Measurements from ENCODE around the gene FRMPD4. TPM values are rescaled to one million over a fixed set of nuclear protein-coding genes. Genes with fewer than 3 reads are reported as not detected.

Gene FRMPD4
- total and polyA plus RNA-seq, 10 of the 15 experiments (the other 5 are each of a cell fraction or from before 2014, with no cell fraction given), result not detected

- 17% methylated on average over 5 of the region's 5 CpGs for WGBS (ENCODE audit: insufficient coverage, insufficient replicate concordance, low lambda C conversion rate, missing lambda C conversion rate)
- Histone ChIP-seq H3K79me2 (ENCODE audit: control insufficient read depth, insufficient read depth, low read length) (no peaks in the 10 kb centered on the region), H3K27ac (ENCODE audit: control insufficient read depth, insufficient read depth) (no peak overlapping the region), H3K27me3 (replicated peaks in 1 of 2; ENCODE audit: control insufficient read depth in 2 of 2, insufficient read depth in 2 of 2, low read length in 1 of 2) (peaks cover 0 to 9% of the 10 kb centered on the region in 2 experiments; a peak in 2 of 4 replicates), H4K20me1 (ENCODE audit: control insufficient read depth, insufficient read depth) (no peaks in the 10 kb centered on the region), H3K36me3 (ENCODE audit: control insufficient read depth in 2 of 2, insufficient read depth in 2 of 2, low read length in 1 of 2) (no peaks in the 10 kb centered on the region), H3K9me3 (replicated peaks; ENCODE audit: control insufficient read depth, insufficient read depth, low read length) (no peaks in the 10 kb centered on the region), H3K4me2 (ENCODE audit: control insufficient read depth, insufficient read depth) (no peak overlapping the region), H3K4me3 (no peak overlapping the region), H3K4me1 (ENCODE audit: control insufficient read depth, insufficient read depth, low read length) (no peaks in the 10 kb centered on the region), H3K9ac (ENCODE audit: control insufficient read depth, insufficient read depth, low read length) (no peak overlapping the region), H2AFZ (ENCODE audit: control insufficient read depth, low read depth, low read length) (no peak overlapping the region)
- in situ Hi-C loops (cut with MboI), result loop anchor here (5.0 kb wide), 1 partner anchor 1238 kb away; no protein-coding TSS in a partner anchor
- no TSS peak for BruUV-seq (replicated peaks)
- no peak for DNase-seq (ENCODE audit: low read depth, low spot score)
- peak; percentile 85 for ATAC-seq
- intact Hi-C loops (cut with micrococcal nuclease; ENCODE audit: unreplicated experiment), result loop anchor here (2.0 to 10.0 kb wide), 3 partner anchors 68 to 686 kb away; no protein-coding TSS in a partner anchor
- FAIRE-seq, result peak; percentile 76
- POLR2A ChIA-PET, result no interaction called here
- RAD21 ChIA-PET (ENCODE audit: unreplicated experiment), result interaction anchor here (1.1 to 2.2 kb wide), 4 partner anchors 11 to 1014 kb away, joined by 3 to 8 read pairs (median 5); no protein-coding TSS in a partner anchor
- CTCF ChIA-PET, result interaction anchor here (0.6 to 5.9 kb wide), 31 partner anchors 8 to 1239 kb away, joined by 3 to 44 read pairs (median 4); no protein-coding TSS in a partner anchor
- SMC1A ChIA-PET (ENCODE audit: uncharacterized antibody, unreplicated experiment), result interaction anchor here (1.4 to 3.2 kb wide), 6 partner anchors 9 to 1239 kb away, joined by 4 to 11 read pairs (median 6); no protein-coding TSS in a partner anchor
- TF ChIP-seq, protein P1, sequence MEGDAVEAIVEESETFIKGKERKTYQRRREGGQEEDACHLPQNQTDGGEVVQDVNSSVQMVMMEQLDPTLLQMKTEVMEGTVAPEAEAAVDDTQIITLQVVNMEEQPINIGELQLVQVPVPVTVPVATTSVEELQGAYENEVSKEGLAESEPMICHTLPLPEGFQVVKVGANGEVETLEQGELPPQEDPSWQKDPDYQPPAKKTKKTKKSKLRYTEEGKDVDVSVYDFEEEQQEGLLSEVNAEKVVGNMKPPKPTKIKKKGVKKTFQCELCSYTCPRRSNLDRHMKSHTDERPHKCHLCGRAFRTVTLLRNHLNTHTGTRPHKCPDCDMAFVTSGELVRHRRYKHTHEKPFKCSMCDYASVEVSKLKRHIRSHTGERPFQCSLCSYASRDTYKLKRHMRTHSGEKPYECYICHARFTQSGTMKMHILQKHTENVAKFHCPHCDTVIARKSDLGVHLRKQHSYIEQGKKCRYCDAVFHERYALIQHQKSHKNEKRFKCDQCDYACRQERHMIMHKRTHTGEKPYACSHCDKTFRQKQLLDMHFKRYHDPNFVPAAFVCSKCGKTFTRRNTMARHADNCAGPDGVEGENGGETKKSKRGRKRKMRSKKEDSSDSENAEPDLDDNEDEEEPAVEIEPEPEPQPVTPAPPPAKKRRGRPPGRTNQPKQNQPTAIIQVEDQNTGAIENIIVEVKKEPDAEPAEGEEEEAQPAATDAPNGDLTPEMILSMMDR (IDR thresholded peaks at IDR 0.05 in 2 of 3, conservative IDR thresholded peaks at IDR 0.05 in 1 of 3; ENCODE audit: control insufficient read depth in 2 of 3, extremely low read depth in 1 of 3, insufficient read depth in 1 of 3, low read depth in 3 of 3, low read length in 3 of 3), result peak; percentile 25 to 58 (median 56); a peak in 5 of 6 replicates
- TF ChIP-seq RAD21 (IDR thresholded peaks at IDR 0.05; ENCODE audit: insufficient read depth, low read depth, low read length), result peak; percentile 7; the same call in 1 of the 2 replicates
- no peak for TF ChIP-seq NFYA (IDR thresholded peaks at IDR 0.05; ENCODE audit: borderline replicate concordance, low read depth, low read length)
- TF ChIP-seq TCF7 (IDR thresholded peaks at IDR 0.05; ENCODE audit: borderline replicate concordance), result no peak
- no peak for TF ChIP-seq FOXK2 (IDR thresholded peaks at IDR 0.05)
- no peak for TF ChIP-seq RAD51 (IDR thresholded peaks at IDR 0.05)
- TF ChIP-seq ZSCAN29 (IDR thresholded peaks at IDR 0.05), result no peak
- TF ChIP-seq WRNIP1 (IDR thresholded peaks at IDR 0.05; ENCODE audit: borderline replicate concordance, low read depth, low read length), result no peak
- no peak for TF ChIP-seq EZH2 (IDR thresholded peaks at IDR 0.05; ENCODE audit: borderline replicate concordance, control insufficient read depth, low read depth, low read length)
- TF ChIP-seq, protein P2, sequence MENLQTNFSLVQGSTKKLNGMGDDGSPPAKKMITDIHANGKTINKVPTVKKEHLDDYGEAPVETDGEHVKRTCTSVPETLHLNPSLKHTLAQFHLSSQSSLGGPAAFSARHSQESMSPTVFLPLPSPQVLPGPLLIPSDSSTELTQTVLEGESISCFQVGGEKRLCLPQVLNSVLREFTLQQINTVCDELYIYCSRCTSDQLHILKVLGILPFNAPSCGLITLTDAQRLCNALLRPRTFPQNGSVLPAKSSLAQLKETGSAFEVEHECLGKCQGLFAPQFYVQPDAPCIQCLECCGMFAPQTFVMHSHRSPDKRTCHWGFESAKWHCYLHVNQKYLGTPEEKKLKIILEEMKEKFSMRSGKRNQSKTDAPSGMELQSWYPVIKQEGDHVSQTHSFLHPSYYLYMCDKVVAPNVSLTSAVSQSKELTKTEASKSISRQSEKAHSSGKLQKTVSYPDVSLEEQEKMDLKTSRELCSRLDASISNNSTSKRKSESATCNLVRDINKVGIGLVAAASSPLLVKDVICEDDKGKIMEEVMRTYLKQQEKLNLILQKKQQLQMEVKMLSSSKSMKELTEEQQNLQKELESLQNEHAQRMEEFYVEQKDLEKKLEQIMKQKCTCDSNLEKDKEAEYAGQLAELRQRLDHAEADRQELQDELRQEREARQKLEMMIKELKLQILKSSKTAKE (IDR thresholded peaks at IDR 0.05; ENCODE audit: low read depth, poor library complexity, severe bottlenecking), result no peak
- TF ChIP-seq SMC3 (IDR thresholded peaks at IDR 0.05; ENCODE audit: borderline replicate concordance, low read length), result peak; percentile 19; the same call in 1 of the 2 replicates
- no peak for TF ChIP-seq IRF4 (IDR thresholded peaks at IDR 0.05; ENCODE audit: low read depth, low read length)
- no peak for TF ChIP-seq CHD1 (IDR thresholded peaks at IDR 0.05; ENCODE audit: low read depth, low read length)
- TF ChIP-seq, protein P3, sequence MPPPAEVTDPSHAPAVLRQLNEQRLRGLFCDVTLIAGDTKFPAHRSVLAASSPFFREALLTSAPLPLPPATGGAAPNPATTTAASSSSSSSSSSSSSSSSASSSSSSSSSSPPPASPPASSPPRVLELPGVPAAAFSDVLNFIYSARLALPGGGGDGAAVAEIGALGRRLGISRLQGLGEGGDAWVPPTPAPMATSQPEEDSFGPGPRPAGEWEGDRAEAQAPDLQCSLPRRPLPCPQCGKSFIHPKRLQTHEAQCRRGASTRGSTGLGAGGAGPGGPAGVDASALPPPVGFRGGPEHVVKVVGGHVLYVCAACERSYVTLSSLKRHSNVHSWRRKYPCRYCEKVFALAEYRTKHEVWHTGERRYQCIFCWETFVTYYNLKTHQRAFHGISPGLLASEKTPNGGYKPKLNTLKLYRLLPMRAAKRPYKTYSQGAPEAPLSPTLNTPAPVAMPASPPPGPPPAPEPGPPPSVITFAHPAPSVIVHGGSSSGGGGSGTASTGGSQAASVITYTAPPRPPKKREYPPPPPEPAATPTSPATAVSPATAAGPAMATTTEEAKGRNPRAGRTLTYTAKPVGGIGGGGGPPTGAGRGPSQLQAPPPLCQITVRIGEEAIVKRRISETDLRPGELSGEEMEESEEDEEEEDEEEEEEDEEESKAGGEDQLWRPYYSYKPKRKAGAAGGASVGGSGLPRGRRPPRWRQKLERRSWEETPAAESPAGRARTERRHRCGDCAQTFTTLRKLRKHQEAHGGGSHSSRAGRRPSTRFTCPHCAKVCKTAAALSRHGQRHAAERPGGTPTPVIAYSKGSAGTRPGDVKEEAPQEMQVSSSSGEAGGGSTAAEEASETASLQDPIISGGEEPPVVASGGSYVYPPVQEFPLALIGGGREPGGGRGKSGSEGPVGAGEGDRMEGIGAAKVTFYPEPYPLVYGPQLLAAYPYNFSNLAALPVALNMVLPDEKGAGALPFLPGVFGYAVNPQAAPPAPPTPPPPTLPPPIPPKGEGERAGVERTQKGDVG (CRISPR knock-in tag; IDR thresholded peaks at IDR 0.05), result no peak
- TF ChIP-seq, protein P4, sequence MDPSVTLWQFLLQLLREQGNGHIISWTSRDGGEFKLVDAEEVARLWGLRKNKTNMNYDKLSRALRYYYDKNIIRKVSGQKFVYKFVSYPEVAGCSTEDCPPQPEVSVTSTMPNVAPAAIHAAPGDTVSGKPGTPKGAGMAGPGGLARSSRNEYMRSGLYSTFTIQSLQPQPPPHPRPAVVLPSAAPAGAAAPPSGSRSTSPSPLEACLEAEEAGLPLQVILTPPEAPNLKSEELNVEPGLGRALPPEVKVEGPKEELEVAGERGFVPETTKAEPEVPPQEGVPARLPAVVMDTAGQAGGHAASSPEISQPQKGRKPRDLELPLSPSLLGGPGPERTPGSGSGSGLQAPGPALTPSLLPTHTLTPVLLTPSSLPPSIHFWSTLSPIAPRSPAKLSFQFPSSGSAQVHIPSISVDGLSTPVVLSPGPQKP (IDR thresholded peaks at IDR 0.05; ENCODE audit: low read depth, low read length), result no peak
Measured at GRCh38 chrX:12770440-12770839, 632.2 kb downstream of the FRMPD4 start.

Measured in GM12878 (cell line).